HepG2 (cell line): ENCODE measurements around the gene PDSS2. TPM values are rescaled to one million over a fixed set of nuclear protein-coding genes. Genes with fewer than 3 reads are reported as not detected.
A peak's percentile ranks its signal among the peaks of the same experiment; 100 is the strongest.

Source experiments
- CENPX ChIP-seq: sonication (generic); formaldehyde crosslinking; IDR thresholded peaks from 2 replicates; pipeline ENCODE4 v1.9.0; 2021; ENCODE audit warnings: mild to moderate bottlenecking, missing genetic modification reagents, moderate library complexity
- E2F5 ChIP-seq: sonication (generic); formaldehyde crosslinking; conservative IDR thresholded peaks from 2 replicates; pipeline ENCODE4 v1.4.0; 2020; ENCODE audit warnings: missing genetic modification reagents
- ELF1 ChIP-seq: sonication (generic); formaldehyde crosslinking; IDR thresholded peaks from 2 replicates; pipeline ENCODE4 v1.4.0; 2020; ENCODE audit warnings: missing genetic modification reagents
- FOXC1 ChIP-seq: sonication (generic); formaldehyde crosslinking; IDR thresholded peaks from 2 replicates; pipeline ENCODE4 v1.8.0; 2022; ENCODE audit warnings: mild to moderate bottlenecking, missing genetic modification reagents, borderline replicate concordance
- HDAC6 ChIP-seq: fragments of 200-600 bp; sonication (generic); IDR thresholded peaks from 2 replicates; pipeline ENCODE4 v1.7.0; 2017; ENCODE audit warnings: mild to moderate bottlenecking, antibody characterized with exemption, low read length, low read depth
- KLF6 ChIP-seq: IDR thresholded peaks from 2 replicates; pipeline ENCODE4 v1.8.0; 2016; ENCODE audit warnings: missing biosample characterization, missing genetic modification reagents
- NAIF1 ChIP-seq: sonication (generic); formaldehyde crosslinking; IDR thresholded peaks from 2 replicates; pipeline ENCODE4 v1.5.0; 2020; ENCODE audit warnings: mild to moderate bottlenecking, missing genetic modification reagents, borderline replicate concordance
- NFATC3 ChIP-seq: sonication (generic); formaldehyde crosslinking; IDR thresholded peaks from 2 replicates; pipeline ENCODE4 v1.5.1; 2020; ENCODE audit warnings: mild to moderate bottlenecking, missing genetic modification reagents
- NR3C1 ChIP-seq: sonication (generic); formaldehyde crosslinking; IDR thresholded peaks from 2 replicates; pipeline ENCODE4 v1.4.0; 2020; ENCODE audit warnings: missing genetic modification reagents
- PLRG1 ChIP-seq: fragments of 450-650 bp; conservative IDR thresholded peaks from 2 replicates; pipeline ENCODE4 v1.6.1; 2016
- RNF219 ChIP-seq: sonication (generic); formaldehyde crosslinking; IDR thresholded peaks from 2 replicates; pipeline ENCODE4 v1.5.0; 2020; ENCODE audit warnings: mild to moderate bottlenecking, missing genetic modification reagents
- SIN3A ChIP-seq: IDR thresholded peaks from 2 replicates; pipeline ENCODE4 v1.6.1; 2011; ENCODE audit warnings: low read depth, mild to moderate bottlenecking, control low read depth, low read length, borderline replicate concordance
- STAG1 ChIP-seq: sonication (generic); formaldehyde crosslinking; IDR thresholded peaks from 2 replicates; pipeline ENCODE4 v1.4.0; 2020; ENCODE audit warnings: missing genetic modification reagents
- XBP1 ChIP-seq: sonication (generic); formaldehyde crosslinking; IDR thresholded peaks from 2 replicates; pipeline ENCODE4 v1.5.0; 2020; ENCODE audit warnings: missing genetic modification reagents
- XRCC5 ChIP-seq: fragments of 200-400 bp; formaldehyde crosslinking; optimal IDR thresholded peaks from 2 replicates; pipeline ENCODE3; 2017; ENCODE audit warnings: mild to moderate bottlenecking, low read length
- ZBTB3 ChIP-seq: sonication (generic); formaldehyde crosslinking; IDR thresholded peaks from 2 replicates; pipeline ENCODE4 v1.4.0; 2020; ENCODE audit warnings: low read depth, mild to moderate bottlenecking, moderate library complexity, missing genetic modification reagents, borderline replicate concordance
- ZNF276 ChIP-seq: sonication (generic); formaldehyde crosslinking; IDR thresholded peaks from 2 replicates; pipeline ENCODE4 v1.4.0; 2020; ENCODE audit warnings: mild to moderate bottlenecking, low read depth, missing genetic modification reagents
- ZNF337 ChIP-seq: sonication (generic); formaldehyde crosslinking; IDR thresholded peaks from 2 replicates; pipeline ENCODE4 v1.5.1; 2020; ENCODE audit warnings: missing genetic modification reagents, low read depth, mild to moderate bottlenecking, borderline replicate concordance
- ZNF574 ChIP-seq: sonication (generic); formaldehyde crosslinking; IDR thresholded peaks from 2 replicates; pipeline ENCODE4 v1.4.0; 2020; ENCODE audit warnings: missing genetic modification reagents
- ZNF710 ChIP-seq: sonication (generic); formaldehyde crosslinking; IDR thresholded peaks from 2 replicates; pipeline ENCODE4 v1.5.0; 2020; ENCODE audit warnings: mild to moderate bottlenecking, missing genetic modification reagents, borderline replicate concordance
- ZNF879 ChIP-seq: sonication (generic); formaldehyde crosslinking; IDR thresholded peaks from 2 replicates; pipeline ENCODE4 v1.8.1; 2023; ENCODE audit warnings: missing genetic modification reagents
- polyA plus RNA-seq, 8 experiments: library from polyadenylated mRNA; depleted of rRNA in 3 of 8; stranded (reverse) in 7 of 8; unstranded in 1 of 8; fragments of >200 nt; fragmentation: Illumina TruSeq in 4 of 8; extraction: Trizol in 4 of 8; gene quantifications; 2 replicates each; pipeline versions ENCODE4 v1.2.1 to v1.2.3, GENCODE V29; 2011 to 2016; ENCODE audit warnings: low read depth in 4 of 8, missing spikeins in 1 of 8, mixed read lengths in 1 of 8; ENCODE audit not compliant: insufficient read depth in 1 of 8
- total RNA-seq, 5 experiments: library from RNA; depleted of rRNA; stranded (reverse); fragments of >200 nt; fragmentation: Illumina TruSeq; extraction: Trizol; gene quantifications; 2 replicates each; pipeline ENCODE4 v1.2.3, GENCODE V29; 2016; ENCODE audit warnings: low read depth in 1 of 5

Gene PDSS2
- total and polyA plus RNA-seq, 2 of the 13 experiments (the other 11 are each of a cell fraction or from before 2014, with no cell fraction given), result 16.2 to 17.0 TPM

GRCh38 chr6:107115695-107116327, 343.6 kb downstream of the PDSS2 start (continued):
- TF ChIP-seq HDAC6 (no peak), PLRG1 (no peak), NR3C1 (CRISPR knock-in tag) (no peak), NFATC3 (no peak), RNF219 (CRISPR knock-in tag) (no peak), ZNF337 (CRISPR knock-in tag) (no peak), SIN3A (0 out of 2 replicates have a peak, but pooled peaks have one; percentile 16), CENPX (CRISPR knock-in tag) (no peak), ELF1 (no peak), XRCC5 (peak; percentile 76), ZNF276 (CRISPR knock-in tag) (no peak), ZNF574 (CRISPR knock-in tag) (peak; percentile 44), ZBTB3 (CRISPR knock-in tag) (0 out of 2 replicates have a peak, but pooled peaks have one; percentile 40), STAG1 (CRISPR knock-in tag) (no peak), NAIF1 (CRISPR knock-in tag) (no peak), ZNF710 (CRISPR knock-in tag) (no peak), E2F5 (peak; percentile 60; the same call in 1 of the 2 replicates), KLF6 (CRISPR knock-in tag) (no peak), FOXC1 (0 out of 2 replicates have a peak, but pooled peaks have one; percentile 33), ZNF879 (CRISPR knock-in tag) (no peak), XBP1 (no peak)
